PC-9 (cell line): ENCODE data around the gene DLG1.

Source experiments
- CTCF ChIP-seq: fragments of 200-600 bp; sonication (generic); conservative IDR thresholded peaks from 2 replicates; pipeline ENCODE4 v1.6.1; 2017; ENCODE audit warnings: mixed run types, antibody characterized with exemption, mild to moderate bottlenecking, moderate library complexity
- EZH2 ChIP-seq: fragments of 200-600 bp; sonication (generic); IDR thresholded peaks from 2 replicates; pipeline ENCODE4 v1.8.0; 2017; ENCODE audit warnings: antibody characterized with exemption, low read depth

GRCh38 chr3:197050511-197050910 is 247.9 kb downstream of the DLG1 start:
- no peak for TF ChIP-seq CTCF
- TF ChIP-seq EZH2 = no peak
